IMR-90 (cell line): ENCODE measurements around the gene IGLON5. TPM values are rescaled to one million over a fixed set of nuclear protein-coding genes. Genes with fewer than 3 reads are reported as not detected.

Source experiments
- ATAC-seq: fragments of 200-7000 bp; cut with Tn5 transposase; 2 replicates; pipeline ENCODE4 v1.9.1; 2020; ENCODE audit warnings: low read depth, mild to moderate bottlenecking, moderate library complexity
- BruUV-seq: library from RNA; stranded (reverse); fragments of 400-500 nt; replicated peaks from 2 replicates; lab custom pipeline; 2021; lab: Mats Ljungman, UMichigan
- CTCF ChIA-PET: fragments of 300-600 bp; formaldehyde crosslinking; extraction: SDS; loops from one replicate; lab custom pipeline; 2021; ENCODE audit warnings: antibody characterized with exemption; lab: Yijun Ruan, JAX
- POLR2A ChIA-PET: fragments of 300-600 bp; sonication (Branson Sonifier 250); formaldehyde crosslinking; loops from one replicate; lab custom pipeline; 2022; ENCODE audit warnings: antibody characterized with exemption; ENCODE audit not compliant: unreplicated experiment; lab: Charles Lee
- DNase-seq: peaks from one replicate; pipeline ENCODE4 v3.0.0; 2013
- H2AFZ ChIP-seq: replicated peaks from 2 replicates; pipeline ENCODE3; 2013; ENCODE audit warnings: low read length, mild to moderate bottlenecking; ENCODE audit not compliant: poor library complexity
- H2AK5ac ChIP-seq: 2 replicates; pipeline ENCODE4 v1.6.1; 2013; ENCODE audit warnings: low read depth, low read length, inconsistent platforms
- H2AK9ac ChIP-seq: replicated peaks from 2 replicates; pipeline ENCODE3; 2013; ENCODE audit warnings: mild to moderate bottlenecking, low read depth, low read length, moderate library complexity; ENCODE audit not compliant: poor library complexity
- H2BK120ac ChIP-seq: 2 replicates; pipeline ENCODE4 v1.6.1; 2013; ENCODE audit warnings: low read depth, low read length, inconsistent platforms
- H2BK15ac ChIP-seq: 3 replicates; pipeline ENCODE4 v1.6.1; 2013; ENCODE audit warnings: low read depth, low read length, inconsistent platforms
- H2BK20ac ChIP-seq: 2 replicates; pipeline ENCODE4 v1.6.1; 2013; ENCODE audit warnings: low read depth, mild to moderate bottlenecking, inconsistent platforms, low read length, moderate library complexity
- H2BK5ac ChIP-seq: 2 replicates; pipeline ENCODE4 v1.6.1; 2013; ENCODE audit warnings: mild to moderate bottlenecking, low read depth, low read length, inconsistent platforms; ENCODE audit not compliant: poor library complexity, severe bottlenecking
- H3K14ac ChIP-seq: replicated peaks from 2 replicates; pipeline ENCODE4 v1.6.1; 2013; ENCODE audit warnings: low read depth, low read length, inconsistent platforms
- H3K18ac ChIP-seq: 2 replicates; pipeline ENCODE4 v1.6.1; 2013; ENCODE audit warnings: low read depth, low read length, control low read depth
- H3K23ac ChIP-seq: 2 replicates; pipeline ENCODE4 v1.6.1; 2013; ENCODE audit warnings: low read depth, low read length, inconsistent platforms
- H3K27ac ChIP-seq: 2 replicates; pipeline ENCODE4 v1.5.1; 2013; ENCODE audit warnings: mild to moderate bottlenecking, control low read depth, low read length; ENCODE audit not compliant: insufficient read depth
- H3K27me3 ChIP-seq: 2 replicates; pipeline ENCODE4 v1.6.1; 2013; ENCODE audit warnings: low read length; ENCODE audit not compliant: control insufficient read depth, insufficient read depth
- H3K36me3 ChIP-seq: 2 replicates; pipeline ENCODE4 v1.6.1; 2013; ENCODE audit warnings: low read length, mixed read lengths; ENCODE audit not compliant: control insufficient read depth, insufficient read depth
- H3K4ac ChIP-seq: 2 replicates; pipeline ENCODE4 v1.6.1; 2013; ENCODE audit warnings: low read depth, low read length, inconsistent platforms
- H3K4me1 ChIP-seq: 2 replicates; pipeline ENCODE4 v1.6.1; 2013; ENCODE audit warnings: low read length, mixed read lengths; ENCODE audit not compliant: control insufficient read depth, insufficient read depth
- H3K4me2 ChIP-seq: 2 replicates; pipeline ENCODE4 v1.6.1; 2013; ENCODE audit warnings: low read depth, mild to moderate bottlenecking, control low read depth, low read length, moderate library complexity
- H3K4me3 ChIP-seq: 2 replicates; pipeline ENCODE4 v1.5.1; 2013; ENCODE audit warnings: low read depth, mild to moderate bottlenecking, control low read depth, low read length, moderate library complexity; ENCODE audit not compliant: insufficient read depth
- H3K56ac ChIP-seq: 2 replicates; pipeline ENCODE4 v1.6.1; 2013; ENCODE audit warnings: low read length, inconsistent platforms; ENCODE audit not compliant: insufficient read depth; ENCODE audit errors: extremely low read depth
- H3K79me1 ChIP-seq, 2 experiments: 2 replicates each; pipeline ENCODE4 v1.6.1; 2013; ENCODE audit warnings: low read length in 2 of 2, inconsistent platforms in 1 of 2, low read depth in 1 of 2
- H3K9ac ChIP-seq: 2 replicates; pipeline ENCODE4 v1.6.1; 2013; ENCODE audit warnings: low read depth, low read length, control low read depth
- H3K9me1 ChIP-seq: 2 replicates; pipeline ENCODE4 v1.6.1; 2013; ENCODE audit warnings: low read length, inconsistent platforms; ENCODE audit not compliant: insufficient read depth
- H3K9me3 ChIP-seq: 2 replicates; pipeline ENCODE4 v1.6.1; 2013; ENCODE audit warnings: low read length; ENCODE audit not compliant: control insufficient read depth, insufficient read depth
- H4K20me1 ChIP-seq: 2 replicates; pipeline ENCODE4 v1.6.1; 2013; ENCODE audit warnings: low read length, inconsistent platforms; ENCODE audit not compliant: insufficient read depth
- H4K5ac ChIP-seq: 2 replicates; pipeline ENCODE4 v1.6.1; 2013; ENCODE audit warnings: mild to moderate bottlenecking, low read depth, low read length, control low read depth
- H4K8ac ChIP-seq, 2 experiments: 2 replicates each; pipeline ENCODE4 v1.6.1; 2013; ENCODE audit warnings: low read depth in 2 of 2, low read length in 2 of 2, control low read depth in 1 of 2, inconsistent platforms in 1 of 2
- H4K91ac ChIP-seq: 2 replicates; pipeline ENCODE4 v1.6.1; 2013; ENCODE audit warnings: low read depth, low read length, inconsistent platforms; ENCODE audit not compliant: insufficient read depth
- BHLHE40 ChIP-seq: fragments of 150-350 bp; IDR thresholded peaks from 2 replicates; pipeline ENCODE4 v1.6.1; 2016; ENCODE audit warnings: mild to moderate bottlenecking, low read depth, low read length
- CEBPB ChIP-seq: IDR thresholded peaks from 2 replicates; pipeline ENCODE4 v1.6.1; 2012; ENCODE audit warnings: low read depth, low read length, improper control_type of control experiment
- CHD1 ChIP-seq: IDR thresholded peaks from 2 replicates; pipeline ENCODE4 v1.6.1; 2012; ENCODE audit warnings: low read depth, low read length, improper control_type of control experiment
- CTCF ChIP-seq: conservative IDR thresholded peaks from 2 replicates; pipeline ENCODE4 v1.5.1; 2012; ENCODE audit warnings: mild to moderate bottlenecking, low read depth, low read length, improper control_type of control experiment
- ELK1 ChIP-seq: fragments of 150-350 bp; IDR thresholded peaks from 2 replicates; pipeline ENCODE4 v1.6.1; 2016; ENCODE audit warnings: low read depth, mild to moderate bottlenecking, low read length, moderate library complexity, borderline replicate concordance
- FOS ChIP-seq: fragments of 150-350 bp; IDR thresholded peaks from 2 replicates; pipeline ENCODE4 v1.6.1; 2016; ENCODE audit warnings: low read depth, low read length
- MAFK ChIP-seq: IDR thresholded peaks from 2 replicates; pipeline ENCODE4 v1.6.1; 2012; ENCODE audit warnings: low read depth, low read length, improper control_type of control experiment
- MAZ ChIP-seq: IDR thresholded peaks from 2 replicates; pipeline ENCODE4 v1.6.1; 2012; ENCODE audit warnings: low read depth, mild to moderate bottlenecking, low read length, improper control_type of control experiment, moderate library complexity, borderline replicate concordance
- MXI1 ChIP-seq: IDR thresholded peaks from 2 replicates; pipeline ENCODE4 v1.6.1; 2012; ENCODE audit warnings: low read depth, mild to moderate bottlenecking, low read length, moderate library complexity, borderline replicate concordance
- NFE2L2 ChIP-seq: fragments of 150-350 bp; IDR thresholded peaks from 2 replicates; pipeline ENCODE4 v1.6.1; 2016; ENCODE audit warnings: low read depth, mild to moderate bottlenecking, low read length
- POLR2A ChIP-seq: IDR thresholded peaks from 2 replicates; pipeline ENCODE4 v1.6.1; 2012; ENCODE audit warnings: mild to moderate bottlenecking, low read depth, low read length
- RAD21 ChIP-seq: IDR thresholded peaks from 2 replicates; pipeline ENCODE4 v1.6.1; 2012; ENCODE audit warnings: low read length, improper control_type of control experiment
- RCOR1 ChIP-seq: IDR thresholded peaks from 2 replicates; pipeline ENCODE4 v1.6.1; 2012; ENCODE audit warnings: mild to moderate bottlenecking, low read length, improper control_type of control experiment; ENCODE audit not compliant: insufficient replicate concordance
- RFX5 ChIP-seq: IDR thresholded peaks from 2 replicates; pipeline ENCODE4 v1.8.0; 2012; ENCODE audit warnings: low read depth, mild to moderate bottlenecking, low read length, moderate library complexity
- SMC3 ChIP-seq: fragments of 150-350 bp; IDR thresholded peaks from 2 replicates; pipeline ENCODE4 v1.6.1; 2016; ENCODE audit warnings: low read depth, mild to moderate bottlenecking, antibody characterized with exemption, low read length, moderate library complexity
- USF2 ChIP-seq: fragments of 150-350 bp; IDR thresholded peaks from 2 replicates; pipeline ENCODE4 v1.6.1; 2017; ENCODE audit warnings: mild to moderate bottlenecking, antibody characterized with exemption, low read length, low read depth
- WGBS, 2 experiments: methylation state at CpG; one replicate each; pipeline versions ENCODE4 v1.1.5 to v1.1.7; 2013; ENCODE audit warnings: missing lambda C conversion rate in 2 of 2; ENCODE audit not compliant: insufficient read length in 1 of 2; ENCODE audit errors: extremely low coverage in 2 of 2; 5-methylcytosine and 5-hydroxymethylcytosine counted together
- dilution Hi-C: fragments of 300-500 bp; cut with HindIII; formaldehyde crosslinking; loops from one replicate; pipeline ENCODE4 v1.14.3; 2018; ENCODE audit warnings: low sequenced_read_pairs; ENCODE audit not compliant: unreplicated experiment
- in situ Hi-C: fragments of 300-500 bp; cut with MboI; formaldehyde crosslinking; loops from 3 replicates; pipeline ENCODE4 v1.14.3; 2019; ENCODE audit warnings: low sequenced_read_pairs, inconsistent platforms, mixed read lengths
- intact Hi-C: fragments of 100-400 bp; cut with micrococcal nuclease; formaldehyde crosslinking; loops from 2 replicates; pipeline ENCODE4 v1.10.0; 2022
- polyA plus RNA-seq, 3 experiments: library from polyadenylated mRNA; depleted of rRNA; stranded (reverse); fragments of >200 nt; gene quantifications; 2 replicates each; pipeline ENCODE4 v1.2.3, GENCODE V29; 2012; ENCODE audit warnings: low replicate concordance in 1 of 3
- total RNA-seq: library from RNA; depleted of rRNA; stranded (reverse); fragments of >200 nt; gene quantifications from 2 replicates; pipeline ENCODE4 v1.2.3, GENCODE V29; 2012

The IGLON5 gene
- total and polyA plus RNA-seq, 2 of the 4 experiments (the other 2 are of a cell fraction) = not detected

GRCh38 chr19:51341976-51342580 is 30.6 kb downstream of the IGLON5 start, which contains the start of gene VSIG10L:
TSS of gene VSIG10L (minus strand) at chr19:51342139. CDS start at chr19:51342124, 15 bp downstream.
- no peaks in the 10 kb centered on the region for H3K27me3 ChIP-seq
- H3K18ac ChIP-seq = no peak within 1 kb of the TSS
- H3K9ac ChIP-seq = no peak within 1 kb of the TSS
- dilution Hi-C loops = no loop called here
- no peak for DNase-seq
- no peak within 1 kb of the TSS for H3K14ac ChIP-seq
- no peak within 1 kb of the TSS for H2BK120ac ChIP-seq
- no peak for TF ChIP-seq CTCF
- TF ChIP-seq ELK1 = no peak
- TF ChIP-seq CHD1 = no peak
- TF ChIP-seq FOS = no peak
- no peak for TF ChIP-seq MXI1
- no peak for TF ChIP-seq MAFK
- no peak for TF ChIP-seq POLR2A
- no peak for TF ChIP-seq NFE2L2
- TF ChIP-seq SMC3 = no peak
- no peak for TF ChIP-seq MAZ
- no peak for TF ChIP-seq RFX5
- TF ChIP-seq CEBPB = no peak
- no peak for TF ChIP-seq RCOR1
- TF ChIP-seq RAD21 = no peak
- no peak for TF ChIP-seq USF2
- TF ChIP-seq BHLHE40 = no peak
- no TSS peak for BruUV-seq
- no peak within 1 kb of the TSS for H2BK15ac ChIP-seq
- no peak within 1 kb of the TSS for H2BK20ac ChIP-seq
- no peak within 1 kb of the TSS for H4K5ac ChIP-seq
- H3K23ac ChIP-seq = no peak within 1 kb of the TSS
- peaks cover 4% of the 10 kb centered on the region; the same call in 1 of the 2 replicates for H3K9me1 ChIP-seq
- POLR2A ChIA-PET = no interaction called here
- in situ Hi-C loops = no loop called here
- H2AK5ac ChIP-seq = no peak within 1 kb of the TSS
- no peaks in the 10 kb centered on the region for H3K79me1 ChIP-seq
- 0 out of 2 replicates have a peak within 1 kb of the TSS, but pooled peaks have one; percentile 48 for H3K4ac ChIP-seq
- CTCF ChIA-PET = no interaction called here
- peaks cover 13% of the 10 kb centered on the region for H3K36me3 ChIP-seq
- no peaks in the 10 kb centered on the region for H3K4me1 ChIP-seq
- H4K8ac ChIP-seq = no peak within 1 kb of the TSS; a peak in 1 of 4 replicates
- intact Hi-C loops = no loop called here
- no peaks in the 10 kb centered on the region for H3K9me3 ChIP-seq
- ATAC-seq = no peak
- WGBS, 2 experiments = no CpG with 5 or more reads among the region's 3 CpGs
- H2AFZ ChIP-seq = no peak within 1 kb of the TSS
- H2BK5ac ChIP-seq = no peak within 1 kb of the TSS
- no peak within 1 kb of the TSS for H3K27ac ChIP-seq
- H3K4me3 ChIP-seq = no peak within 1 kb of the TSS
- H4K91ac ChIP-seq = no peak within 1 kb of the TSS
- H4K20me1 ChIP-seq = no peaks in the 10 kb centered on the region
- H2AK9ac ChIP-seq = no peak within 1 kb of the TSS
- no peak within 1 kb of the TSS for H3K4me2 ChIP-seq
- H3K56ac ChIP-seq = no peak within 1 kb of the TSS
